HepG2 (cell line): ENCODE data around the gene HPCAL1. TPM values are rescaled to one million over a fixed set of nuclear protein-coding genes. Genes with fewer than 3 reads are reported as not detected.

ENCODE experiments used
- AGO2 ChIP-seq: fragments of 200-400 bp; formaldehyde crosslinking; optimal IDR thresholded peaks from 2 replicates; pipeline ENCODE3; 2017; ENCODE audit warnings: mild to moderate bottlenecking, low read depth, low read length, moderate library complexity
- CEBPG ChIP-seq: IDR thresholded peaks from 2 replicates; pipeline ENCODE4 v1.6.1; 2016
- DDIT3 ChIP-seq: sonication (generic); formaldehyde crosslinking; IDR thresholded peaks from 2 replicates; pipeline ENCODE4 v1.4.0; 2020; ENCODE audit warnings: mild to moderate bottlenecking, missing genetic modification reagents
- HIC2 ChIP-seq: sonication (generic); formaldehyde crosslinking; IDR thresholded peaks from 2 replicates; pipeline ENCODE4 v1.9.0; 2022; ENCODE audit warnings: low read depth, missing genetic modification reagents
- HOXD1 ChIP-seq: sonication (generic); formaldehyde crosslinking; IDR thresholded peaks from 2 replicates; pipeline ENCODE4 v1.5.0; 2020; ENCODE audit warnings: missing genetic modification reagents
- MAX ChIP-seq: IDR thresholded peaks from 2 replicates; pipeline ENCODE4 v1.6.1; 2012; ENCODE audit warnings: inconsistent platforms
- PAWR ChIP-seq: sonication (generic); formaldehyde crosslinking; IDR thresholded peaks from 2 replicates; pipeline ENCODE4 v1.4.0; 2020; ENCODE audit warnings: missing genetic modification reagents, mild to moderate bottlenecking, borderline replicate concordance
- RBAK ChIP-seq: sonication (generic); formaldehyde crosslinking; IDR thresholded peaks from 2 replicates; pipeline ENCODE4 v1.5.1; 2020; ENCODE audit warnings: mild to moderate bottlenecking, missing genetic modification reagents
- U2AF1 ChIP-seq: fragments of 200-400 bp; formaldehyde crosslinking; optimal IDR thresholded peaks from 2 replicates; pipeline ENCODE3; 2017; ENCODE audit warnings: mild to moderate bottlenecking, low read depth, low read length
- ZBTB14 ChIP-seq: sonication (generic); formaldehyde crosslinking; IDR thresholded peaks from 2 replicates; pipeline ENCODE4 v1.4.0; 2020; ENCODE audit warnings: missing genetic modification reagents
- ZBTB2 ChIP-seq: sonication (generic); formaldehyde crosslinking; IDR thresholded peaks from 2 replicates; pipeline ENCODE4 v1.8.0; 2022; ENCODE audit warnings: low read depth, missing genetic modification reagents
- ZBTB20 ChIP-seq: sonication (generic); formaldehyde crosslinking; IDR thresholded peaks from 2 replicates; pipeline ENCODE4 v1.8.1; 2023; ENCODE audit warnings: missing genetic modification reagents, low read depth, mild to moderate bottlenecking, borderline replicate concordance
- ZBTB4 ChIP-seq: sonication (generic); formaldehyde crosslinking; IDR thresholded peaks from 2 replicates; pipeline ENCODE4 v1.4.0; 2020; ENCODE audit warnings: missing genetic modification reagents, mild to moderate bottlenecking, borderline replicate concordance
- ZFYVE20 ChIP-seq: sonication (generic); formaldehyde crosslinking; IDR thresholded peaks from 2 replicates; pipeline ENCODE4 v1.8.0; 2023; ENCODE audit warnings: low read depth, mild to moderate bottlenecking, moderate library complexity, missing genetic modification reagents, borderline replicate concordance
- ZNF292 ChIP-seq: sonication (generic); formaldehyde crosslinking; IDR thresholded peaks from 2 replicates; pipeline ENCODE4 v1.8.1; 2022; ENCODE audit warnings: mild to moderate bottlenecking, low read depth, missing genetic modification reagents, borderline replicate concordance
- ZNF441 ChIP-seq: sonication (generic); formaldehyde crosslinking; IDR thresholded peaks from 2 replicates; pipeline ENCODE4 v1.7.0; 2021; ENCODE audit warnings: missing genetic modification reagents, borderline replicate concordance
- ZNF513 ChIP-seq: sonication (generic); formaldehyde crosslinking; conservative IDR thresholded peaks from 2 replicates; pipeline ENCODE4 v1.5.0; 2020; ENCODE audit warnings: missing genetic modification reagents
- ZNF552 ChIP-seq: sonication (generic); formaldehyde crosslinking; IDR thresholded peaks from 2 replicates; pipeline ENCODE4 v1.9.0; 2022; ENCODE audit warnings: missing genetic modification reagents, mild to moderate bottlenecking, borderline replicate concordance
- ZNF678 ChIP-seq: sonication (generic); formaldehyde crosslinking; IDR thresholded peaks from 2 replicates; pipeline ENCODE4 v1.4.0; 2020; ENCODE audit warnings: mild to moderate bottlenecking, missing genetic modification reagents
- ZNF781 ChIP-seq: sonication (generic); formaldehyde crosslinking; IDR thresholded peaks from 2 replicates; pipeline ENCODE4 v1.5.1; 2020; ENCODE audit warnings: borderline replicate concordance, mild to moderate bottlenecking, missing genetic modification reagents; ENCODE audit errors: not compliant biosample characterization
- polyA plus RNA-seq, 8 experiments: library from polyadenylated mRNA; depleted of rRNA in 3 of 8; stranded (reverse) in 7 of 8; unstranded in 1 of 8; fragments of >200 nt; fragmentation: Illumina TruSeq in 4 of 8; extraction: Trizol in 4 of 8; gene quantifications; 2 replicates each; pipeline versions ENCODE4 v1.2.1 to v1.2.3, GENCODE V29; 2011 to 2016; ENCODE audit warnings: low read depth in 4 of 8, missing spikeins in 1 of 8, mixed read lengths in 1 of 8; ENCODE audit not compliant: insufficient read depth in 1 of 8
- total RNA-seq, 5 experiments: library from RNA; depleted of rRNA; stranded (reverse); fragments of >200 nt; fragmentation: Illumina TruSeq; extraction: Trizol; gene quantifications; 2 replicates each; pipeline ENCODE4 v1.2.3, GENCODE V29; 2016; ENCODE audit warnings: low read depth in 1 of 5

Gene HPCAL1
- total and polyA plus RNA-seq, 2 of the 13 experiments (the other 11 are each of a cell fraction or from before 2014, with no cell fraction given): 29.5 to 29.9 TPM

GRCh38 chr2:10303181-10303693 lies 533 bp downstream of the HPCAL1 start (continued):
- TF ChIP-seq ZNF292 (CRISPR knock-in tag): no peak
- peak; percentile 15; the same call in 1 of the 2 replicates for TF ChIP-seq HIC2 (CRISPR knock-in tag)
- no peak for TF ChIP-seq U2AF1
- TF ChIP-seq DDIT3 (CRISPR knock-in tag): no peak
- no peak; the same call in 1 of the 2 replicates for TF ChIP-seq ZNF441
- no peak for TF ChIP-seq ZNF678
- TF ChIP-seq MAX: peak; percentile 59; the same call in 1 of the 2 replicates
- no peak for TF ChIP-seq ZNF552
- no peak for TF ChIP-seq ZFYVE20
- no peak for TF ChIP-seq ZBTB2 (CRISPR knock-in tag)
- no peak for TF ChIP-seq RBAK (CRISPR knock-in tag)
- TF ChIP-seq ZBTB14 (CRISPR knock-in tag): no peak
- TF ChIP-seq ZNF781 (CRISPR knock-in tag): no peak
- TF ChIP-seq AGO2: peak; percentile 53
- no peak for TF ChIP-seq ZBTB20 (CRISPR knock-in tag)
- no peak for TF ChIP-seq ZBTB4 (CRISPR knock-in tag)
- no peak for TF ChIP-seq PAWR (CRISPR knock-in tag)
- TF ChIP-seq ZNF513: no peak
- no peak for TF ChIP-seq HOXD1
- no peak for TF ChIP-seq CEBPG (CRISPR knock-in tag)
